Ishikawa (cell line): Measurements from ENCODE around the gene BMPR1B.

Source experiments
- MAX ChIP-seq: IDR thresholded peaks from 2 replicates; pipeline ENCODE4 v1.6.1; 2012
- TAF1 ChIP-seq: IDR thresholded peaks from 2 replicates; pipeline ENCODE4 v1.6.1; 2012; ENCODE audit warnings: low read depth, mild to moderate bottlenecking
- TF ChIP-seq, protein P1 (sequence below): IDR thresholded peaks from 2 replicates; pipeline ENCODE4 v1.6.1; 2012

DNA sequence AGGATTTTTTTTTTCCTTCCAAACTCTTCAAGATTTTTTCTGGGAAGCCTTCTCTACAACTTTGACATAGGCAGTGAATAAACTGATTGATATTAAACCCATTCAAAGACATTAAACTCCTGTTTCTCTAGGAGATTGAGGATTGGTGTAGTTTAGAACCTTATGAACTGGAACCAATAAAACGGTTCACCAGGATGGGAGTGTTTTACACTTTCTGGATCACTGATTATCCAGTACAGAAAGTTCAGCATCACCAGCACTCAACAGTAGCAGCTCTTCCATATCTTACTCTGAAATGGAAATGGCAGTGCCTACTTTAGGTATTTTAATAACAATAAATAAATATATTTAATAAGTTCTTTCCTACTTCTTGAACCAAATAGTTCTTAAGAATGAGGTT lies 76.7 kb downstream of the BMPR1B start:
- TF ChIP-seq TAF1 (no peak), MAX (no peak)
- TF ChIP-seq, protein P1, sequence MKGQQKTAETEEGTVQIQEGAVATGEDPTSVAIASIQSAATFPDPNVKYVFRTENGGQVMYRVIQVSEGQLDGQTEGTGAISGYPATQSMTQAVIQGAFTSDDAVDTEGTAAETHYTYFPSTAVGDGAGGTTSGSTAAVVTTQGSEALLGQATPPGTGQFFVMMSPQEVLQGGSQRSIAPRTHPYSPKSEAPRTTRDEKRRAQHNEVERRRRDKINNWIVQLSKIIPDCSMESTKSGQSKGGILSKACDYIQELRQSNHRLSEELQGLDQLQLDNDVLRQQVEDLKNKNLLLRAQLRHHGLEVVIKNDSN: no peak
